CD4-positive, alpha-beta T cell treated with Interleukin-12 subunit alpha and Interleukin-12 subunit beta, for 1 hour (primary cell): ENCODE data around the gene ADCY9.

Experiments
- DNase-seq: peaks from one replicate; pipeline ENCODE4 v3.0.0-alpha.2; 2020

ADCY9 gene

DNA sequence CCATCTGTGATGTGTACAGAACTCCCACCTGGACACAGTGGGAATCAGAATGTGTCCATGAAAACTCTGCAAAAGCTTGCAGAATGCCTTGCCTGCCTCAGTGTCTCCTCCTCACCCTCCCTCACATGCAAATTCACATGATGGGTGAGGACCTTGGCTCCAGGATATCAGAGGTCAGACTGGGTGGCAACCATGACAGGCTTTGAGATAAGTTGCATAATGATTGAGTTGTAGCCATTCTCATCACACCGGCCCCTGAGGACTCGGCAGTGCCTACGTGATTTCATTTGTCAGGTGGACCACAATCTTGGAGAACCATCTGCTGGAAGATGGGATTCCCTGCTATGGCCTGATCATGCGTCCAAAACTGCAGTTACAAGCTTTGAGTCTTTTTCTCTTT, 3.9 kb upstream of the ADCY9 start:
- DNase-seq, result no peak

DNA sequence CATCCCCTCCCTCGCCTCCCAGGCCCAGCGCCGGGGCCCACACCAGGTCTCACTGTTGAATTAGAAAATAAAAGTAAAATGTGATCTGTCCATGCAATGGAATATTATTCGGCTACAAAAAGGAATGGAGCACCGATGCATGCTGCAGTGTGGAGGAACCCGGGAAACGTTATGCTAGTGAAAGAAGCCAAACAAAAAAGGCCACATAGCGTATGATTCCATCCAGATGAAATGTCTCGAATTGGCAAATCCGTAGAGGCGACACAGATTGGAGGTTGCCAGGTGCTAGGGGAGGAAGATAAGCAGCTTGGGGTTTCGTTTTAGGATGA, 972 bp upstream of the ADCY9 start:
- DNase-seq, result no peak

DNA sequence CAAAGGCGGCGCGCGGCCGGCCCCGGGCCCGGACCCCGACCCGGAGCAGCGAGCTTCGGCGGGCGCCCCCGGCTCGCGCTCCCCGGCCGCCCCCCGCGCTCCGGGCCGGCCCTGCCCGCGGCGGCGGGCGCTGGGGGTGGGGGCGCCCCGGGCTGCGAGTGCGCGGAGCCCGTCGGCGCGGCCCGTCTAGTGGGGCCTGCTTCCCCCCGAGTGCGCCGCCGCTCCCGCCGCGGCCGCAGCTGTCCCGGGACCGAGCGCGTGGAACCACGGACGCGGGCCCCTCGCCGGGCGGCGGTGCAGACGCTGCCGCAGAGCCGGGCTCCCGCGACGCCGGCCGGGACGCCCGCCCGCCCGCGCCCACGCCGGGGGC, 308 bp downstream of the ADCY9 start:
- no peak for DNase-seq

DNA sequence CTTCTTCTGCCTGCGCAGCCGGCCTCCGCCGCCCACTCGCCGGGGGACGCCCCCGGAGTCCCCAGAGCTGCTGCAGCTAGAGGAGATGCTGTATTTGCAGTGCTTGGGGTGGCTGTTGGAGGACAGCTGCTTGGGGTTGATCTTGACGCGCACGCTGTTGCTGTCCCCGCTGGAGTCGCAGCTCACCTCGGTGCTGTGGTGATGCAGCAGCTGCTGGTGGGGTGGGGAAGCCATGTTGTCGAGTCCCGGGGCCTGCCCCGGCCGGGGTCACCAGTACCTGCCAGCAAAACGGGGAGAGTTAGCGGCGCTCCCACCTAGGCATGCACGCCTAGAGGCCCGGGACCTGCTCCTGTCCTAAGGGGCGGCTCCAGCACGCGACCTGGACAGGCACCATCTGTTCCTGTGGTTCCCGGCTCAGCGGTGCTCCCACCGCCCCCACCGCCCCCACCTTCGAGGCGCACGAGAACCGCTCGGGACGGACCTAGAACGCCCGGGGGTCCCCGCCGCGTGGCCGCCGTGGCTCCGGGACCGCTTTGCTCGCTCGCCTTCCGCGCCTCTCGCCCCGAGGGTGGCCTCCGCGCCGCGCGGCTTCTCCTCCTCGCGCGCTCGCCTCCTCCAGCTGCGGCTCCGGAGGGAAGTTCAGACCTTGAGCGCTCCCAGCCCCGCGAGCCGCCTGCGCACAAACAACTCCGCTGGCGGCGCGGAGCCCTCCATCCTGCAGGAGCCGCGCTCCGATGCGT, 863 bp downstream of the ADCY9 start:
- DNase-seq, result peak; percentile 42

DNA sequence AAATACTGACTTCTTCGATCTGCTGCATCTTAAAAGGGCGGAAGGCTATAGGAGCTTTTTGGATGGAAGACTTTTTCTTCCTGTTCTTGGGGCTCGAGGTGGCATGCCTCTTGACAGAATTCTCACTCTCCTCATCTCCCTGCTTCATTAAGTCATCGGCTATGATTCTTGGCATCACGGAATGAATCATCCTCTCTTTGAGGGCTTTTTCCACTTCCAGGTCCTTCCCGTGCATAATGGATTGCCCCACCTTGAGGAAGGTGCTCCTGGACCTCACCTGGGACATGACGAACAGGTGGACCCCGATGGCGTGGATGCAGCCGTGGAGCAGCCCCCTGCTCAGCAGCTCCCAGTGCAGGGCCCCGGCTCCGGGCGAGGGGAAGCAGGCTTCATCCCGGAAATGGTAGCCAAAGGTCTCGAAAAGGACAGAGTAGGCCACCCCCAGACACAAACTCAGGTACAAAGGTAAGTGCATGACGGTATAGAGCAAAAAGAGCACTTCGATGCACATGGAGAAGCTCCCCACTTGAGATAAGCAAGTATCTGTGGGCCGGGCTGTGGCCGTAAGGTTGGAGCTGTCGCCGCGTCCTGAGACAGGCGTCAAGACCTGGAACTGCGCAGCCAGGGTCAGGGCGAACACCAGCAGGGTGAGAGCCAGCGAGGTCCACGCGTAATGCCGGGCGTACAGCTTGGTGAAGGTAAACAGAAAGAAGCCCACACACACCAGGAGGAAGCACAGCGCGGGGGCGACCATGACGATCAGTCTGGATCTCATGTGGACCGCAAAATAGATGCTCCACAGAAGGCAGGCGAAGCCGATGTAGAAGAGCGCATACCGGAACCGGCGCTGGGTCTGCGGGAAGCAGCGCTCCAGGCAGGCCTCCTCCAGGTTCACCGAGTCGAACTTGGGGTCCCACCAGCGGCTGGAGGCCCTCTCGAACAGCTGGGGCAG, 1.7 kb downstream of the ADCY9 start:
- DNase-seq, result no peak

DNA sequence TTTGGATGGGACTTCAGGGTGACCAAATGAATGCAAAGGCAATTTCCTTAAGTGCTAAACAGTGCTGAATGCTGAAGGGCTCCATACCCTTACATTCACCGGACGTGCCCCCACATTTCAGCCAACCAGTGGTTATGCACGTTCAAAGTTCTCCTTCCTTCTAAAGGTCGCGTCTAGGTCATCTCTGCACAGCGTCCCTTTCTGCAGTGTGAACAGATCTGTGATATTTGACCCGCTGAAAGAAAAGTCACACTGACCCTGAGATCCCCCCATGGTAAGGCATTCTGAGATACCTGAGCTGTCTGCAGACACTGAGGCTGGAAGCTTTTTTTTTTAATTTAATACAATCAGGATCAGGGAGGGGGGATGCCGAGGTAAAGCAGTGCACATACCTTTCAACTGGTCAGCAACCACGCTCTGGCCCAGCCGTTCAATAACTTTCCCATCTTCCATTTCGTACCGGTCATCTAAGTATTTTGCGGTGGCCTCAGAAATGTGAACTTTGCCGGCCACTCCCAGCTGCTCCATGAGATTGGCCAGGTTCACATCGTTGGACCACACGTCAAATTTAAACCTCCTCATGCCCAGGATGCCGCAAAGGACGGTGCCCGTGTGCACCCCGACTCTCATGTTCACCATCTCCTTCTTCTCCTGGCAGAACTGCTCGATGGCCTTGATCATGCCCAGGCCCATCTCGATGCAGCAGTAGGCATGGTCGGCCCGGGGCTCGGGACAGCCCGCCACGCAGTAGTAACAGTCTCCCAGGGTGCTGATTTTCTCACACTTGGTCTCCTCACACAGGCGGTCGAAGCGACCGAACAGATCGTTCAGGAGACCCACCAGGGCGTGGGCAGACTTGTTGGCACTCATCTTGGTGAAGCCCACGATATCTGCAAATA, 2.6 kb downstream of the ADCY9 start:
- DNase-seq, result no peak

DNA sequence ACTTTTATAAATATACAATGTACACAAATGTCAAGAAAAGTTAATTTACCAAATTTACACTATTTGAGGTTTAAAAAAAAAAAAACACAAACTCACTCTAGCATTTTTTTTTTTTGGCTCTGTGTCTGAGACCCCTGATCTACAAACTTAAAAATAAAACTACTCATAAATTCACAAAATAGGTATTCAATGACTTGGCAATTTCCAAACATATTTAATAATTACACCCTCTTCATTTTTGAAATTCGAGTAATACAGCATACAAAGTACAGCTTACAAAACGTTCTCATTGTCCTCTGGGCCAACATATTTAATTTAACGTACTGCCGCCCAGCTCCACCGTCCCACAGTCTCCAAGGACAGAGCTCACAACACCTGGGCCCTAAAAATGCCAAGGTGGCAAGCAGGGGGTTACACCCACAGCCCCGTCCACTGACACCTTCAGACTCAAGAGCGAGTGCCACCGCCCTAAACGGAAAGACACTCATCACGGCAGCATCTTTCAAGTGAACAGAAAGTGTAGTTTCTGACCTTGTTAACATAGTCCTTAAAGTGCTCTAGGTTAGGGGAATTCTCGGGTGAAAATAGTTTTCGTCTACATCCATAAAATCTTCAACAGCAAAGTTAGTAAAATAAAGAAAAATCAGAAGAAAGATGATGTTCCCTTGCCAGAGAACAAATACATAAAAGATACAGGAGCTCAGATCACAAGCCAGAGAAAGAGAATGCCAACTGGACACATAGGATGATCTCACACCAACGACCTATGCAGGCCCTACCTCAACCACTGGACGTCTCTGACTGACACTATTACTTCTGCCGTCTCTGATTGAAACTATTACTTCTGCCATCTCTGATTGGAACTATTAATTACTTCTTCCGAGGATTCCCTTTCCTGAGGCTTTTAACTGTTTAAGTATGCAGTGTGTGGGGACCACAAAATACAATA, 4.2 kb downstream of the ADCY9 start:
- DNase-seq, result peak; percentile 8

DNA sequence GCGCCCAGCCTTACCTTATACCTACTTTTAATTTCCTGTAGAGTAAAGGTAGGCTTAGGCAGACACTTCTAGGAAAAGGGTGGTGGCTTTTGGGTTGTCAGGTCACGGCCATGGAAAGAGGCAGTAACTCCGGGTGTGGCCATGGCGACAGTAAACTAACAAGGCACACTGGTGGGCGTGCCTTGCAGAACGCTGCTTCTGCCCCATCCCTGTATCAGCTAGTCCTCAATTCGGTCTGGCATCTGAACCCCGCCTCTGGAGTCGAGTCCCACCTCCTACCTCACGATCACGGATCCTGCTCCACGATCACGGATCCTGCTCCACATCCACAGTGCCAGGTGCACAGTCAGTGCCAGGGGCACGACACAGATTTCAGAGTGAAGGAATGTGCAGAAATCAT, 5.6 kb downstream of the ADCY9 start:
- no peak for DNase-seq

DNA sequence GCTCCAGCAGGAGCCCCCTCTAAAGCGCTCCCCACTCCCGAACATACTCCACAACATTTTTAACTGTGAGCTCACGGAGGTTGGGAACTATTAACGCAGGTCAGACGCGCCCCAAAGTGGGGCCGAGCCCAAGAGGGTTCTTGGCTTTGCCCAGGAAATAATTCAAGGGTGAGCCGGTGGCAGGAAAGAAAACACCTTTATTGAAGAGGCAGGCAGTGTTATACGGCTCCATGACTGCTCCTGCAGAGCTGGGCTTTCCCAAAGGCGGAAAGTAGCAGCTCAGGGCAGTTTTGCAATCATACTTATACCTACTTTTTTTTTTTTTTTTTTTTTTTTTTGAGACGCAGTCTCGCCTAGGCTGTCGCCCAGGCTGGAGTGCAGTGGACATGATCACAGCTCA, 6.2 kb downstream of the ADCY9 start:
- no peak for DNase-seq

DNA sequence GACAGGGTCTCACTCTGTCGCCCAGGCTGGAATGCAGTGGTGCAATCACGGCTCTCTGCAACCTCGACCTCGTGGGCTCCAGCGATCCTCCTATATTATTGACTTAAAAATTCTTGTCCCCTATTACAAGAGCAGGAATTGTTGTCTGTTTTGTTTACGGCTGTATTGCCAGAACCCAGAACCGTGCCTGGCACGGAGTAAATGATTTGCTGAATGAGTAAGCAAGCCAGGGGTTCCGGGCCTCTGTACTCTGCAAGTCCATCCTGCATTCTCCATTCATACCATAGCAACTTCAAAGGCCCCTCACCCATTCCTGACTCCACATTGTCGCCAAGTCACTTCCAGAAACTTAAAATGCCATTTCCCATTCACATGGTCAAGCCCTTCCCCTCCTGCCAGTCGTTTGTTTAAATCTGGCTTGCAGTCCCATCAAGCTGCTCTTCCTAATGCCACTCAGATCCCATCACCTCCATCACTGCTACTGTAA, 6.9 kb downstream of the ADCY9 start:
- DNase-seq, result no peak

DNA sequence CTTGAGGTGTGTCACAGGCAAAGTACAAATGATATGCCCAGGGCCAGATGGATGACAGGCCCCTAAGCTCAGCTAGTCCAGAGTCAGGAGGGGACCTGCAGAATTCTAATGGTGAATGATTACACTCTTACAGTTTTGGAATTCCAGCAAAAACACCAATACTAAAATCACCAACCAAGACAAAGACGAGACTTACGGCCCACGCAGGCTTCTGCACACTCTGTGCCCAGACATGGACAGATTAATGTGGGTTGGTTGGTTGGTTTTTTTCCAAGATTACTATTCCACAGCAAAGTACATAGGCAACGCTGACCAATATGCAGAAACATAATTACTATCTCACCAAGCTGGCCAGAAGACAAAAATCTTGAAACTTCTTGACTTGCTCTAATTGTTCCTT, 9.7 kb downstream of the ADCY9 start:
- DNase-seq, result no peak

DNA sequence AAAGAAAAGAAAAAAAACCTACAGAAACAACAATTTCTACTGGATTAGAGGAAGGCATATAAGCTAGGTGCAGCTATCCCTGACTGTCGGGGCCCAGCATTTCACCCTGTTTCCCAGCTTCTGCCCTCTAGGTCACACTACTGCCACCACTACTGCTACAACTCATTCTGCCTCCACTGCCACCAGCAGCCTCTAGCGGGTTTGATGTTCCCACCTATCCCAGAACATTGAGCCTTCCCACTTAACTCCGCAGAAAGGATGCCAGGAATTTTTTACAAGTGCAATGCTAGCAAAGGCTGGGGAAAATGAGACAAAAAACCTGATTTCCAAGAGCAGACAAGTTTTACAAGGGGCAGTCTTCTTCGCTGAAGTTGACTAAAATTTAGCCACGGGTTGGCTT, 10.4 kb downstream of the ADCY9 start:
- DNase-seq, result no peak

DNA sequence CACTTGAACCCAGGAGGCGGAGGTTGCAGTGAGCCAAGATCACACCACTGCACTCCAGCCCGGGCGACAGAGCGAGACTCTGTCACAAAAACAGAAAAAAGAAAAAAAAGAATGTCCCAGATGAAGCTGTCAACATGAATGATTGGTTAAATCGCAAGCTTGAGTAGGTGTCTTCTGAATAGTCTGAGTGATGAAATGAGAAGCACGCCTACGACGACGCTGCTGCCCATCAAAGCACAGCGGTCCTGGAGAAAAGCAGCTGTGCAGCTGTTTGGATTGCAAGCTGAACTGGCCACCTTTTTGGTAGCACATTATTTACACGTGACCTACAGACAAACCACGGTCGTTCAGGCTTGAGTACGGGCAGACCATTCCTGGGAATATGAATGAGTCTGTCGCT, 12.5 kb downstream of the ADCY9 start:
- no peak for DNase-seq

DNA sequence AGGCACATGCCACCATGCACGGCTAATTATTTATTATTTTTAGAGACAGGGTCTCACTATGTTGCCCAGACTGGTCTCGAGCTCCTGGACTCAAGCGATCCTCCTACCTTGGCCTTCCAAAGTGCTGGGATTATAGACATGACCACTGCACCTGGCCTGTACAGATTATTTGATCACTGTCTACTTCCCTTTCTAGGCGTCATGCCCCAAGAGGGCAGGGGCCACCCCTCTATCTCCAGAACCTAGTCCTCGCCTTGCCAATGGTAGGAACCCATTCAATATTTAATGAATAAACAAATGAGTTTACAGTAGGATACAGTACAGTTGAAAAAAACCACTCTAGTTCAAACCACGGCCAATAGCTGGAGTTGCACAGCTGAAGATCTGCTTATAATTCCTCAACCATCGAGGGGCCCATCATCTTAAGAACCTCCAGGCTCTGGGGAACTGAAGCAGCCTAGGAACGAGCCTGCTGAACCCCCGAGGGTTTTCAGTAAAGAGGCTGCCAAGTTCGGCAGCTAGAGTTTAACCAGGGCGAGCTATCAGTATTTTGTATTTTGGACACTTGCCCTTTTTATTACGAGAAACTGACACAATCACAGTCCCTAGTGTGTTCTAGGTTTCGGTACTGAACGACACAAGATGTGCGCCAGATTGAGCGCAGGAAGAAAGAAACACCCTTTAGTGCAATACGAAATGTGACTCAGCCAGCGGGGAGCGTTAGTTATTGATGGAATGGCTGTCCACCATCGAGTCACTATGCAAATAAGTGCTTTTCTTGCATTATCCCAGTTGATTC, 14.6 kb downstream of the ADCY9 start:
- no peak for DNase-seq

DNA sequence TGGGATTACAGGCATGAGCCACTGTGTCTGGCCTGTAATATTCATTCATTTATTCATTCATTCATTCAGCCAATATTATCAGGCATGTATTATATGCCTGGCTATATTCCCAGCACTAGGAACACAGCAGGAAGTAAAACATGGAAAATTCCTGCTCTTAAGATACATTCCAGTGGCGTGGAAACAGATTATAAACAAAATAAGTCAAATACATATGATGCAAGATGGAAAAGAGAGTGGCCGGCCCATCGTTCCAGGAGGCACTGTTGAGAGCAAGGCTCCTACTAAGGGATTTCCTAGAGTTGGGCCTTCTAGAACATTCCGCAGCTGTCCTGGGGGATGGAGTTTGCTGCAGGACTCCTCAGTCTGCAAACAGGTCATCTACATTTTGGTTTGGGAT, 17.7 kb downstream of the ADCY9 start:
- no peak for DNase-seq

DNA sequence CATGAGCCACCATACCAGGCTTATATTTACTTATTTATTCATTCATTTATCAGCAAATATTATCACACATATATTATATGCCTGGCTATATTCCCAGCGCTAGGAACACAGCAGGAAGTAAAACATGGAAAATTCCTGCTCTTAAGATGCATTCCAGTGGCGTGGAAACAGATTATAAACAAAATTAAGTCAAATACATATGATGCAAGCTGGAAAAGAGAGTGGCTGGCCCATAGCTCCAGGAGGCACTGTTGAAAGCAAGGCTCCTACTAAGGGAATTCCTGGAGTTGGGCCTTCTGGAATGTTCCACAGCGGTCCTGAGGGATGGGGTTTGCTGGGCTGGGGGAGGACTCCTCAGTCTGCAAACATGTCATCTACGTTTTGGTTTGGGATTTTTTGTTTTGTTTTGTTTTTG, 18.4 kb downstream of the ADCY9 start:
- DNase-seq, result no peak

DNA sequence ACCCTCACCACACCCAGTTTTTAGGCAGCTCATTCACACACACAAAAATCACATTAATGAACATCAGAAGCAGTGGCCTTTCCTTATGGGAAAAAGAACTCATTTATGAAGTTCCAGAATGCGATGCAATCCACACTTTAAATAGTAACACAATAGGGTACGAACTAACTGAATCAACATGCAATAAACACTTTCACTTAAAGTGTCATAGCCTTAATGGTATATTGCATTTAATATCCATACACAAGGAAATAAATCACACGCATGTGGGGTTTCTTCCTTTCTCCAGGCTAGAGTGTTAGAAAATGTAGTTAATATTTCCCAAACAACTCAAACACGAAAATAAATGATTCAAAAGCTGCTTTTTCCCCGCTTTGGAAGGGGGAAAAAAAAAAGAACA, 19.7 kb downstream of the ADCY9 start:
- no peak for DNase-seq

DNA sequence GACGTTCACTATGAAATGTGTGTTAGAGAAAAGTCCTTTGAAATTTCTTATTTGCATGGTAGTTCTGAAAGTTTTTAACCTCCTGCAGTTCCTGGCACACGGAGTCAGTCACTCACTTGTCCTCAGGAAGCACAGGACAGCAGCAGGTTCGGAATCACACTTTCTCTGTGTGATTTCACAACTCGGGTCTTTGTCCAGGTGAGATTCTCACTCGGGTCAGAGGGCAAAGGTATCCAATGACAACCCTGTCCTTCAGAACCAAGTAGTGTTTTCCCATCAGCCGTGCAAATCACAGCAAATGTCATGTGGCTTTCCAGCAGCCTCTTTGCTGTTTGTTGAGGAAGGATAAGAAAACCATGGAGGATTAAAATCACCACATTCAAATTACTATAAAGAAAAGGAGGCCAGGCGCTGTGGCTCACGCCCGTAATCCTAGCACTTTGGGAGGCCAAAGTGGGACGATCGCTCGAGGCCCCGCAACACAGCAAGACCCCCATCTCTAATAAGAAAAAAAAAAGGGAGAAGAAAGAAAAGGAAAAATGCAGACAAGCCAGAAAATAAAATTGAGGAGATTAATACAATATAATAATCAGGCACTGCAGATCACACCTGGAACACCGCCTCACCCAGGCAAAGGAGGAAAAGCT, 22.0 kb downstream of the ADCY9 start:
- DNase-seq, result no peak

DNA sequence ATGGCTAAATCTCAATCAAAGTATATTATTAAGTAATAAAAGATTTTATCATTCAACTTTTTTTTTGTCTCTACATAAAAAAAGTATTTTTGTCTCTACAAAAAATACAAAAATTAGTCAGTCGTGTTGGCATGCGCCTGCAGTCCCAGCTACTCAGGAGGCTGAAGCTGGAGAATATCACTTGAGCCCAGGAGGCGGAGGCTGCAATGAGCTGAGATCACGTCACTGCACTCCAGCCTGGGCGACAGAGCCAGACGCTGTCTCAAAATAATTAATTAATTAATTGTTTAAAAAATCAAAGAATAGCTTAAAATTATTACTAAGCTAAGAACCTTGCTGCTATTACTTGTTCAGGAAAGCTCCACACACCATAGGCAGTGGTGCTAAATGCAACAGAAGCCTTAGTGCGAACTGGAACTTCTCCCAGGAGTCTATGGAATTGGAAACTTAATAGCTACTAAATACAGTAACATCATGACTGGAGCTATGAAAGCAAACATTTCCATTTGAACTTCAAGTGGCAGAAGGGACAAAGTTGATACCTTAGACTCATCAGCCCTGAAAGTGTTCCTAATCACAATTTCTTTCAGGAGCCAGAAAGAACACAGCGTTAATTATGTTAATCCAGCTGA, 22.6 kb downstream of the ADCY9 start:
- DNase-seq, result no peak
